M059J (cell line): ENCODE measurements around the gene KMT2B. TPM values are rescaled to one million over a fixed set of nuclear protein-coding genes. Genes with fewer than 3 reads are reported as not detected.

ENCODE experiments used
- DNase-seq: peaks from one replicate; pipeline ENCODE4 v3.0.0-alpha.2; 2012; ENCODE audit warnings: low read depth
- total RNA-seq: library from RNA; depleted of rRNA; stranded (reverse); fragments of >200 nt; shearing (Covaris generic); gene quantifications from 2 replicates; pipeline ENCODE4 v1.2.3, GENCODE V29; 2014

KMT2B gene
- total RNA-seq, 1 experiment from 2014 or later, result 8.8 TPM

- DNase-seq, result peak; percentile 97
Measured at GRCh38 chr19:35740423-35741202, 22.8 kb downstream of the KMT2B start.

GRCh38 chr19:35741203-35741515 lies 23.4 kb downstream of the KMT2B start:
- no peak for DNase-seq

- no peak for DNase-seq
Measured at GRCh38 chr19:35742121-35742724, 24.4 kb downstream of the KMT2B start, which contains the start of gene IGFLR1. Gene IGFLR1, minus strand, starts transcription at chr19:35742452. Its CDS starts 1,272 bp downstream, at chr19:35741180.

GRCh38 chr19:35743640-35744429 lies 26.0 kb downstream of the KMT2B start:
- no peak for DNase-seq

GRCh38 chr19:35744430-35745327 lies 26.9 kb downstream of the KMT2B start:
- DNase-seq, result peak; percentile 96

- peak; percentile 99 for DNase-seq
Measured at GRCh38 chr19:35745328-35746086, 27.7 kb downstream of the KMT2B start, which contains the start of the genes PSENEN and U2AF1L4. Gene PSENEN, plus strand, starts transcription at chr19:35745651. Its CDS starts 280 bp downstream, at chr19:35745931. Gene U2AF1L4, minus strand, starts transcription at chr19:35745418. Its CDS starts 27 bp downstream, at chr19:35745391.

- no peak for DNase-seq
Measured at GRCh38 chr19:35746087-35746462, 28.3 kb downstream of the KMT2B start.

- no peak for DNase-seq
Measured at GRCh38 chr19:35746531-35746930, 28.7 kb downstream of the KMT2B start.

GRCh38 chr19:35748106-35749020 lies 30.6 kb downstream of the KMT2B start, which contains the start of gene LIN37:
Gene LIN37, plus strand, starts transcription at chr19:35748576. Its CDS starts 149 bp downstream, at chr19:35748725.
- peak; percentile 99 for DNase-seq

GRCh38 chr19:35750167-35750566 lies 32.4 kb downstream of the KMT2B start:
- DNase-seq, result no peak

- no peak for DNase-seq
Measured at GRCh38 chr19:35751839-35752745, 34.3 kb downstream of the KMT2B start.

GRCh38 chr19:35752746-35753350 lies 35.0 kb downstream of the KMT2B start:
- DNase-seq, result no peak

GRCh38 chr19:35753634-35754369 lies 36.0 kb downstream of the KMT2B start:
- DNase-seq, result no peak

- no peak for DNase-seq
Measured at GRCh38 chr19:35754370-35755130, 36.7 kb downstream of the KMT2B start.

GRCh38 chr19:35755131-35755549 lies 37.3 kb downstream of the KMT2B start:
- DNase-seq, result no peak
